ENCODE data around the gene SH3TC2. TPM values are rescaled to one million over a fixed set of nuclear protein-coding genes. Genes with fewer than 3 reads are reported as not detected.
"Not testable (repeated sequence)": the region's sequence is repeated elsewhere in the genome, so short reads cannot be mapped to it uniquely, and the experiment has no call there.

SH3TC2 gene
- under 1 TPM; 0.11 to 0.33 (median 0.22) TPM for polyA plus RNA-seq

DNA sequence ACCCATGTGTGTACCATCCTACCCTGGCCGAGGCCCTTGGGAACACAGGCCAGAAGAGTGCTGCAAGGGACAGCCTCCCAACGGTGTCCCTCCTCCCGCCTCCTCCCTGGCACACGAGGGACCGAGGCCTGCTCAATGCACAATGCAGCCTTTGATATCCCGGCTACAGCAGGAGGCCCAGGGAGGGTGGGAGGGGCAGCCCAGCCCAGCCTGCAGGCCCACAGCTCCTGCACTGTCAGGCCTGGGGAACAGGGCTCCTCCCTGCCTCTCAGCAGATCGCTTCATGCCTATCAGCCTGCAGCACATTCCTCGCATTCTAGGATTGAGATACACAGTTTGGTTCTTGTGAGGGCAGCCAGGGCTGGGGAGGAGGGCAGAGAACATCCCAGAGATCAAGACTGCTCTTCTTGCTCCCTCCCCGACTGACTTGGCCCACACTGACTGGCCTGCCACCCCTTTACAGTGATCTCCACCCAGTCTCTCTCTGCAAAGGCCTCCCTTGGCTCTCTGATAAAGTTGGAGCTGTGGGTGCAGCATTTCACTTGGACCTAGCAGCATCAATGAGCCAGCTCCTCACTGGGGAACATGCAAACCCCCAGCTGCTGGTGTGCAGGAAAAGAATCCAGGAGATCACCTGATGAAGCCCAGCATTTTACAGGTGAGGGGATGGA lies at the start of gene SH3TC2:
TSS of gene SH3TC2 (minus strand) at position 46 of the 671 bp plus-strand sequence. CDS start at position 6, 40 bp downstream.
- no peak within 1 kb of the TSS for H3K27ac ChIP-seq (ENCODE audit: low read depth, low read length)
- whole genome bisulfite sequencing, 3 donors, result 25 to 56% (median 32%) methylated on average over 9 of the region's 9 CpGs

DNA sequence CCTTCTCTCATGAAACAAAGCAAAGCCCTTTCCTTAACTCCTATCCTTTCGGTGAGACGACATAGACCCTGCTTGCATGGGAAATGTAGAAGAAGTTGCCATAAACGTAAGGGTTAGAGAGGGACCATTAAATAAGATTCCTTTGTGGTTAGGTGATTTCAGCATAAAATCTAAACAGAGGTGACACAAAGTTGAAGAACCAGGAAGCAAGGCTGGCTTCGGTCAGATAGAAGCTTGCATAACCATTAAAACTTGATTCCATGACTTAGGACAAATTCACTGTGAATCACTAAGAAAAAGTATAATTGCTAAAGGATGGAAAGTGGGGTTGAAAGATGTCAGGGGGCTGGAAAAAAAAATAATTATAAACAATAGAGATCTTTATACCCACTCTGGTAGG lies 47.5 kb upstream of the SH3TC2 start:
- WGBS, 3 donors, result 73 to 89% (median 78%) methylated on average over 4 of the region's 4 CpGs
- H3K27ac ChIP-seq (ENCODE audit: low read depth, low read length), result no peak overlapping the region

DNA sequence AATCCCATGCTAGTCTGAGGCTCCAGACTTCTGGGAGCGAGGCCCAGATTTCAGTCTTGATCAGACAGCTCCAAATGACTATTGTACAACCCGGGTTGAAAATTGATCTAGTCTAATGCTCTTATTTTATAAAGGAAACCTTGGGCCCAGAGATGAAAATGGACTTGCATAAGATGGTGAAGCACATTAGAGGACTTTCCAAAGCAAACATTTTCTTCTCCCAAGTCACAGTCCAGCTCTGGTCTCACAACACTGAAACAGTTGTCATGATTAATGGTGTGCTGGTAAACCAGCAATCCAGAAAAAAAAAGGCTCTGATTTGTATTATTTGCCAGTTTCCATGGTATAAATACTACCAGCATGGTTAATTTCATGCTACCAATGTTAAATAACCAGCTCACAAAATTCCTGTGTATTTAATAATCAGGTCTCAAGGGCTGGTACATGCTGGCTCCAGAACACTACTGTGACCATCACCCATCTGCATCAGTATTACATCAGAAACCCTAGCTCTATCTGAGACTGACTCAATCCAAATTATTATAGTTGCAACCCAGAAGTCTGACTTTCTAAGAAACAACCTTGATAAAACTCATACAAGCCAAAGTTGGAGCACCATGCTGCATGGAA lies 45.9 kb upstream of the SH3TC2 start:
- 79 to 90% (median 88%) methylated on average over 2 of the region's 2 CpGs for WGBS, 3 donors
- H3K27ac ChIP-seq (ENCODE audit: low read depth, low read length), result no peak overlapping the region

DNA sequence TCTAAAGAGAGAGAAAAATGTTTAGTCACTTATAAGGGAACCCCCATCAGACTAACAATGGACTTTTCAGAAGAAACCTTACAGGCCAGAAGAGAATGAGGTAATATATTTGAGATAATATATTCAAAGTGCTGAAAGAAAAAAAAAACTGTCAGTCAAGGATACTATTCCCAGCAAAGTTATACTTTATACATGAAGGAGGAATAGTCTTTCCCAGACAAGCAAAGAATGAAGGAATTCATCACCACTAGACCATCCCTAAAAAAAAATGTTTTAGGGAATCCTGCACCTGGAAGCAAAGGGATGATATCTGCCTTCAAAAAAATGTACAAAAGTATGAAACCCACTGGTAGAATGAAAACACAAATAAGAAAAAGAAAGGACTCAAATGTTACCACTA lies 37.5 kb upstream of the SH3TC2 start:
- no peak overlapping the region for H3K27ac ChIP-seq (ENCODE audit: low read depth, low read length)

DNA sequence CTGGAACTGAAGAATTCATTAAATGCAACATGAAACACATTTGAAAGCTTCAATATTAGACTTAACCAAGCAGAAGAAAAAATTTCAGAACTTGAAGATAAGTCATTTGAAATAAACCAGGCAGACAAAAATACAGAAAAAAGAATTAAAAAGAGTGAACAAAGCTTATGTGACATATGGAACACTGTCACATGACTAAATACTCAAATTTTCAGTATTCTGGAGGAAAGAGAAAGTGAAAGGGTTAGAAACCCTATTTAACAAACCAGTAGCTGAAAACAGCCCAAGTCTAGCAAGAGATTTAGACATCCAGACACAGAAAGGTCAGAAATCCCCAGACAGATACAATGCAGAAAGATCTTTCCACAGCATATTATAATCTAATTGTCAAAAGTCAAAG lies 37.1 kb upstream of the SH3TC2 start:
- H3K27ac ChIP-seq (ENCODE audit: low read depth, low read length), result no peak overlapping the region

DNA sequence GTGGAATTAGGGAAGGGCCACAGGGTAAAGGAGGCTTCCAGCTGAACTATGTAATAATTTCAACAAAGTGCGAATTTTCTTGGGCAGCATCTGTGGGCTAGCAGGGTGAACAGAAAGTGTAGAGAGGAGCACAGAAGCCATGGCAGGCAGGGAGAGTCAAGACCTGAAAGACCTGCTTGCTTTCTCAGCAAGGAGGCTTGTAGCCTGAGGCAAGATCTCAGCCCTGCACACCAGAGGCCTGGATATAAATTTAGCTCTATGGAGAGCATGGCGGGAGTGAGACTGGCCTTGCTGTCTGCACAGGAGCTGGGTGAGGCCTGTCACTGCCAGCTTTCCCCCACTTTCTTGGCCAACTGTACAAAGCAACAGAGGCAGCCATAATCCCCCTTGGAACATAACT lies 32.1 kb upstream of the SH3TC2 start:
- 89 to 96% (median 94%) methylated on average over 2 of the region's 2 CpGs for WGBS, 3 donors

DNA sequence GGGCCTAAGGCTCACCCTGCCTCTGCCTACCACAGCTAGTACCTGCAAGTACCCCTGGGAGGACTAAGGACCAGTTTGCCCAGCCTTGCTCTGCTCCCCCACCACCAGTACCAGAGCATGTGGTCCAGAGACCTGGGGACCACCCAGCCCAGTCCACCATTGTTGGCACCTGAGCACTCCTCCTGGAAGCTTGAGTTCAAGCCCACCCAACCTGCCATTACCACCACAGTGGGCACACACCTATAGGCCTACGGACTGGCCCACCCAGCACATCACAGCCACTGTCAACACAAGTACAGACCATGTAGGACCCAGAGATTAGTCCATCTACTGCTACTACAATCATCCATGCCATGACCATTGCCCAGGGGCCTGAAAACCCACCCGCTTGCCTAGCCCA lies 30.8 kb upstream of the SH3TC2 start:
- H3K27ac ChIP-seq (ENCODE audit: low read depth, low read length), result no peak overlapping the region
- 44 to 52% (median 46%) methylated on average over 2 of the region's 2 CpGs for WGBS, 3 donors

More for the DNA sequence above, 32.1 kb upstream of the SH3TC2 start:
- no peak overlapping the region for H3K27ac ChIP-seq (ENCODE audit: low read depth, low read length)

DNA sequence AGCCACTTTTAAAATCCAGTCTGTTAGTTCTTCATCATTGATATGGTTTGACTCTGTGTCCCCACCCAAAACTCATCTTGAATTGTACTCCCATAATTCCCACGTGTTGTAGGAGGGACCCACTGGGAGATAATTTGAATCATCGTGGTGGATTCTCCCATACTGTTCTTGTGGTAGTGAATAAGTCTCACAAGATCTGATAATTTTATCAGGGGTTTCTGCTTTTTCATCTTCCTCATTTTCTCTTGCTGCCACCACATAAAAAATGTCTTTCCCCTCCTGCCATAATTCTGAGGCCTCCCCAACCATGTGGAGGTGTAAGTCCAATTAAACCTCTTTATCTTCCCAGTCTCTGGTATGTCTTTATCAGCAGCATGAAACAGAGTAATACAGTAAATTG lies 26.9 kb upstream of the SH3TC2 start:
- H3K27ac ChIP-seq (ENCODE audit: low read depth, low read length), result no peak overlapping the region
- WGBS, 3 donors, result 35 to 53% (median 53%) methylated on average over 2 of the region's 2 CpGs

DNA sequence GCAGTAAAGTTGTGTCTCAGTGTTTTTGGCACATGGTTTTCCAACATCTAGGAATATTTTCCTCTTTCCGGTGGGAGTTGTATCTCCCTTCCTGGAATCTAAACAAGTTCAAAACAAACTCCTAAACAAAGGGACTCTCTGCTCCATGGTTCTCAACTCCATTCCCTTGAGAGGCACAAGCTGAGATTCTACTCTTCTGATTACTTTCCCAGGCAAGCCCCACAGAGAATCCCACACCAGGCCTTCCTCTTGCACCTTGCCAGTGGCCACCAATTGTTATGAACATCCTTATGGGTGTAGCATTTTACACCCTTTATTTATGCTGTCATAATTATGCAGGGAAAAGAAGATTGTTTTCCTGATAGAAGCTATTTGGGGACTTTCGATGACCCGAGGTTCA lies 25.8 kb upstream of the SH3TC2 start:
- WGBS, 3 donors, result 76 to 84% (median 79%) methylated on average over 3 of the region's 3 CpGs

DNA sequence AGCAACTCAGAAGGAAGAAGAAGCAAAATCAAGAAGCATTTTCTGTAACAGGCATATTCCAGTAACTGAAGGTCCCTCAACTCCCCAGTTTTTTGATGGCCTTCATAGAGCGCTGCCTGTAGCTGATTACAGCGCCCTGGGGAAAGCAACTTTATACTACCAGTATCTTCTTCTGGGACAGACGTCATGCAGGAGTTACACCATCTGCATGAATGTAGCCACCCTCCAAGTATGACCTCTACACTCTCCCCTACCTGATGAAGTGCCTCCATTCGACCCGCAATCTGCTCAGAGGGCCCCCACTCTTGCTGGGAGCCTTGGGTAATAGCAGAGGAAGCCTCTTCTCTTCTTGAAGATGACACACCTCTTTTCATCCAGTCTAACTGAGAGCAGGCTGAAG lies 21.0 kb upstream of the SH3TC2 start:
- 73 to 81% (median 74%) methylated on average over 5 of the region's 5 CpGs for WGBS, 3 donors
- no peak overlapping the region for H3K27ac ChIP-seq (ENCODE audit: low read depth, low read length)

More for the DNA sequence above, 25.8 kb upstream of the SH3TC2 start:
- H3K27ac ChIP-seq (ENCODE audit: low read depth, low read length), result no peak overlapping the region

DNA sequence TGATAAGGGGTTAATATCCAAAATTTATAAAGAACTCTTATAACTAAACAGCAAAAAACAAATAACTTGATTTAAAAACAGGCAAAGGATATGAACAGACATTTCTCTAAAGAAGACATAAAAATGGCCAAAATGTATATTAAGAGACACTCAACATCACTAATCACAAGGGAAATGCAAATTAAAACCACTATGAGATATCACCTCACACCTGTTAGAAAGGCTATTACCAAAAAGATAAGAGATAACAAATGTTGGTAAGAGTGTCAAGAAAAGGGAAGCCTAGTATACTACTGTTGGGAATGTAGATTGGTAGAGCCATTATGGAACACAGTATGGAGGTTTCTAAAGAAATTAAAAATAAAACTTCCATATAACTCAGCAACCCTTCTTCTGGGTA lies 19.4 kb upstream of the SH3TC2 start:
- no peak overlapping the region for H3K27ac ChIP-seq (ENCODE audit: low read depth, low read length)

DNA sequence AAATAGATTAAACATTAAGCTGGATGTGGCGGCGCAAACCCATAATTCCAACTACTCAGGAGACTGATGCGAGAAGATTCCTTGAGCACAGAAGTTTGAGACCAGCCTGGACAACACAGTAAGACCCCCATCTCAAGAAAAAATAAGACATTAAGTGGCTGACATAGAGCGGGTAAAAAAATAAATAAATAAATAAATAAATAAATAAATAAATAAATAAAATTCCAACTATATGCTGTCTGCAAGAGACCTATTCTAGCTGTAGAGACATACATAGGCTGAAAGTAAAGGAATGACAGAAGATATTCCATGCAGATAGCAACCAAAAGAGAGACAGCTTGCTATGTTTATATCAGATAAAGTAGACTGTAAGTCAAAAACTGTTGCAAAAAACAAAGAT lies 17.4 kb upstream of the SH3TC2 start:
- no peak overlapping the region for H3K27ac ChIP-seq (ENCODE audit: low read depth, low read length)
- 82 to 97% (median 96%) methylated on average over 4 of the region's 4 CpGs for WGBS, 3 donors

DNA sequence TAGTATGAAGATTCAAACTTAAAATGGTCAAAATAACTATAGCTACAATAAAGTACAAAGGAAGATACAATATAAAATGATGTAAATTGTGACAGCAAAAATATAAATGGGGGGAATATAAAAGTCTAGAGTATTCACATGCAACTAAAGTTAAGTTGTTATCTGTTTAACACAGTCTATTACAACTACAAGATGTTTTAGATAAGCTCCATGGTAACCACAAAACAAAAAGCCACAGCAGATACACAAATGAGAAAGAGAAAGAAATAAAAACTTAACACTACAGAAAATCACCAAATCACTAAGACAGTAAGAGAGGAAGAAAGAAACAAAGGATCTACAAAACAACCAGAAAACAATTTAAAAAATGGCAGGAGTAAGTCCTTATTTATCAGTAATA lies 17.0 kb upstream of the SH3TC2 start:
- H3K27ac ChIP-seq (ENCODE audit: low read depth, low read length), result no peak overlapping the region

DNA sequence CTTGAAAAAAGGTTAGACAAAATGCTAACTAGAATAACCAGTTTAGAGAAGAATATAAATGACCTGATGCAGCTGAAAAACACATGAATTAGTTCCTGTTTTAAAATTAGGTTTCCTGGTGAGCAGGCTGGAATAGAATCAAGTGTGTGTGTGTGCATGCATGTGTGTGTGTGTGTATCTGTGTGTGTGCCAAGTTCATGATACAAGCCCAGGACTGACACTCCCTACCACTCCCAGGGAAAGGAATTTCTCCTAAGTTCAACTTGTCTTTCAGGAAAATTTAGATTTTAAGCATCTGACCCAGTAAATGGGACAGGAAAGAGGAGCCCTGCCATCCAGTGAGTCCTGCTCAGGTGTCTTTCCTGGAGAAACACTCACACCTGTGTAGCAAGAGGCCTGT lies 11.2 kb upstream of the SH3TC2 start:
- not testable (repeated sequence) for H3K27ac ChIP-seq (ENCODE audit: low read depth, low read length)

DNA sequence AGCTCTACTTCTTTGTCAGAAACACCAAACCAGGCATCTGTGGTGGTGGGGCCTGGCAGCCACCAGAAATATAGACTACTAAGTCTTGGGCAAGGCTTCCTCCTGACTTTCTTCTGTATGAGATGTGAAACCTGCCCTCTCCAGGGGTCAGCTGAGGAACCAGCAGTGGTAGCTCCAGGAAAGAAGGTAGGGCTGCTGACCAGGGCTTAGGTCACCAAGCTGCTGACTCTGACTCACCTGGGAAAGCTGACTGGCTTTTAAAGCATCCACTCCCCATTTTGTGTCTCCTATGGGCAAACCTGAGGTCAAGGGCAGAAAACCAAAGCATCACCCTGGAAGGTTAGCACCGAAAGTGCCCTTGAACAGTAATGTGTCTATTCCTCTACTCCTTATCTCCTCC lies 10.4 kb upstream of the SH3TC2 start:
- WGBS, 3 donors, result 87 to 96% (median 88%) methylated on average over 1 of the region's 1 CpG

DNA sequence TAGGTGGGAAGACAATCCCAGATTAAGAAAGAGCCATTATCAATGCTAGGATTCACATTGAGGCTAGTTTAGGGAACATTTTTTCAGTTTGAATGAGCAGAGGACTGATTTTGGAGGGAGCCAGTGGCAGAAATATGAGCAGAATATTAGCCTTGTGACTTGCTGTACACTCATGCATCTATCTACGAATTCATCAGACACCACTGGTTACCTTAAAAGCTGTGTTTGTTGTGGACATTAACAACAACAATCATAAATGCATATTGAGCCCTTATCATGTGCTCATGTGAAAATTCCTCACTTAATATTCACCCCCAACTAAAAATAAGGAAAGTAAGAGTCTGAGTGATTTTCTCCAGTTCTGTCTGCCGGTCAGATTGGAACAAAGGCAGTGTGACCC lies 9.9 kb upstream of the SH3TC2 start:
- WGBS, 3 donors, result 88 to 90% (median 88%) methylated on average over 2 of the region's 2 CpGs
- H3K27ac ChIP-seq (ENCODE audit: low read depth, low read length), result no peak overlapping the region

More for the DNA sequence above, 10.4 kb upstream of the SH3TC2 start:
- H3K27ac ChIP-seq (ENCODE audit: low read depth, low read length), result no peak overlapping the region

DNA sequence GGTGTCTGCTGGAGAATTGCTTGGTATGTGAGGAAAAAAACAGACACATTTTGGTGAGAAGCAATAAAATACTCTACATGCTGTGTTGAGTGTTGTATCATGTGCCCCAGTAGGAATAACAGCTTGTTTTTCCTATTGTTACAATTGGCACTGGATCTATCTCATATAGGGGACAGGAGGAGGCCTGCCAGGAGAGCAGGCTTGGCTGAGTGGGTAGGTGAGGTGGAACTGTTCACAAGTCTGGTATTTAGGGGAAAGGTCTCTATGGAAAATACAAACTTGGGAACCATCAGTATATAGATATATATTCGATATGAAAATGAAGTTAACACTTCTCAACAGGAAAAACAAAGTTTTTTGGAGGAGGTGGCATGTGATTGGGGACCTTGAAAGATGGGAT lies 9.5 kb upstream of the SH3TC2 start:
- 84 to 94% (median 85%) methylated on average over 1 of the region's 1 CpG for WGBS, 3 donors
- no peak overlapping the region for H3K27ac ChIP-seq (ENCODE audit: low read depth, low read length)

DNA sequence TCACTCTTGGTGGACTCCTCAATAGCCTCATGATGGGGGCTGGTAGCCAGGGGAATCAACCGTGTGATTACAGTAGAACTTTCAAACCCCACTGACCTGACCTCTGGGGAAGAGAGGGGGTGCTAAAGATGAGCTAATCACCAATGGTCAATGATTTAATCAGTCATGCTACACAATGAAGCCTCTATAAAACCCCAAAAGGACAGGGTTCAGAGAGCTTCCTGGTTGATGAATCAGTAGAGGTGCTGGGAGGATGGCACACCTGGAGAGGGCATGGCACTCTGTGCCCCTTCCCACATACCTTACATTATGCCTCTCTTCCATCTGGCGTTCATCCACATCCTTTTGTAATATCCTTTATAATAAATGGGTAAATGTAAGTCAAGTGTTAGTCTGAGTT lies 8.9 kb upstream of the SH3TC2 start:
- no peak overlapping the region for H3K27ac ChIP-seq (ENCODE audit: low read depth, low read length)
- 75 to 79% (median 78%) methylated on average over 2 of the region's 2 CpGs for WGBS, 3 donors

DNA sequence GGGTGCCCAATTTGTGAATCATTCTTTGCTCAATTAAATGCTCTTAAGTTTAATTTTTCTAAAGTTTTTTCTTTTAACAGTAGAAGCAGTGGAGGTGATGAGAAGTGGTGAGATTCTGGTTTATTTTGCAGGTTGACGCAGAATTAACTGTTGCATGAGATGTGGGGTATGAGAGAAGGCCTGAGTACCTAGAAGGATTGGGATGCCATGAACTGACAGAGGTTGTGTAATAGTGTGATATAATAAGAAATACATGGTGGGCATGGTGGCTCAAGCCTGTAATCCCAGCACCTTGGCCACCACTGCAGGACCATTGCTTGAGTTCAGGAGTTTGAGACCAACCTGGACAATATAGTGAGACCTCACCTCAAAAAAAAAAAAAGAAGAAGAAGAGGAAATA lies 8.4 kb upstream of the SH3TC2 start:
- WGBS, 3 donors, result 70 to 100% (median 73%) methylated on average over 1 of the region's 1 CpG
- H3K27ac ChIP-seq (ENCODE audit: low read depth, low read length), result no peak overlapping the region

DNA sequence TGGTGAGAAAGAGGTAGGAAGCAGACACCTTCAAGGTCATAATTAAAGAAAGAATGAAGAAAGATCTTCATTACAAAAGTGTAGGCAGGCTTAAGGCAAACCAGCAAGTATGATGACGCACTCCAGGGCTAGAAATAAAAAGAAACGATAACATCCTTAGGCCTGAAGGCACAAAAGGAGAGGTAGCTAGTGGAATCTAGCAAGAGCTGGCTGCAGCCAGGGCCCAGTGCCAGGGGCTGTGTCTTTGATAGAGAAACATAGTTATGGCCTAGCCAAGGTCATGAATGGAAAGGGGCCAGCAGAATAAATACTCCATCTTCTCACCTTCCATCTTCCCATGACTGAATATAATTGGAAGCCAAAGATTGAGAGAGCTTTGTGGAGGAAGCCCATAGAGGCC lies 6.8 kb upstream of the SH3TC2 start:
- WGBS, 3 donors, result 47 to 80% (median 79%) methylated on average over 2 of the region's 2 CpGs

More for the DNA sequence above, 6.8 kb upstream of the SH3TC2 start:
- H3K27ac ChIP-seq (ENCODE audit: low read depth, low read length), result no peak overlapping the region
